HG02943 (cell line): Measurements from ENCODE around the gene CLVS2.

Experiments used
- ATAC-seq: cut with Tn5 transposase; IDR thresholded peaks from one replicate; pipeline ENCODE4 v1.9.1; 2021; ENCODE audit warnings: mild to moderate bottlenecking, low read depth, moderate library complexity; ENCODE audit not compliant: unreplicated experiment

The CLVS2 gene

GRCh38 chr6:123022975-123023374, 26.9 kb downstream of the CLVS2 start:
- ATAC-seq = no peak

- no peak for ATAC-seq
Measured at GRCh38 chr6:123024976-123025375, 28.9 kb downstream of the CLVS2 start.

- no peak for ATAC-seq
Measured at GRCh38 chr6:123027408-123027807, 31.4 kb downstream of the CLVS2 start.

- ATAC-seq = no peak
Measured at GRCh38 chr6:123028263-123028662, 32.2 kb downstream of the CLVS2 start.

GRCh38 chr6:123030282-123030681, 34.2 kb downstream of the CLVS2 start:
- ATAC-seq = no peak

- no peak for ATAC-seq
Measured at GRCh38 chr6:123036648-123037047, 40.6 kb downstream of the CLVS2 start.

GRCh38 chr6:123039431-123039830, 43.4 kb downstream of the CLVS2 start:
- ATAC-seq = no peak

GRCh38 chr6:123042401-123042800, 46.4 kb downstream of the CLVS2 start:
- no peak for ATAC-seq

GRCh38 chr6:123044341-123044860, 48.4 kb downstream of the CLVS2 start:
- ATAC-seq = no peak

GRCh38 chr6:123053602-123054225, 57.7 kb downstream of the CLVS2 start:
- ATAC-seq = no peak

GRCh38 chr6:123055256-123055655, 59.2 kb downstream of the CLVS2 start:
- ATAC-seq = no peak

GRCh38 chr6:123062670-123063069, 66.6 kb downstream of the CLVS2 start:
- no peak for ATAC-seq

- no peak for ATAC-seq
Measured at GRCh38 chr6:123064038-123064437, 68.0 kb downstream of the CLVS2 start.

- no peak for ATAC-seq
Measured at GRCh38 chr6:123074616-123075015, 78.6 kb downstream of the CLVS2 start.

- no peak for ATAC-seq
Measured at GRCh38 chr6:123085403-123085802, 89.4 kb downstream of the CLVS2 start.

GRCh38 chr6:123089226-123089625, 93.2 kb downstream of the CLVS2 start:
- ATAC-seq = no peak

- ATAC-seq = no peak
Measured at GRCh38 chr6:123091091-123091895, 95.3 kb downstream of the CLVS2 start.

- no peak for ATAC-seq
Measured at GRCh38 chr6:123091896-123092271, 95.8 kb downstream of the CLVS2 start.

- no peak for ATAC-seq
Measured at GRCh38 chr6:123094795-123095194, 98.8 kb downstream of the CLVS2 start.

GRCh38 chr6:123105561-123105960, 109.5 kb downstream of the CLVS2 start:
- no peak for ATAC-seq

GRCh38 chr6:123116370-123116769, 120.3 kb downstream of the CLVS2 start:
- no peak for ATAC-seq
